Limb (tissue), 2 donors: ENCODE data around the gene SPOP.
"Not testable (repeated sequence)": the region's sequence is repeated elsewhere in the genome, so short reads cannot be mapped to it uniquely, and the experiment has no call there.

Source experiments
- DNase-seq, 2 donors: peaks; one replicate each; pipeline ENCODE4 v3.0.0-alpha.2; 2016; ENCODE audit errors: extremely low spot score in 2 of 2

SPOP gene

GRCh38 chr17:49572806-49573420 lies 105.0 kb downstream of the SPOP start:
- DNase-seq = no peak

- DNase-seq = no peak
Measured at GRCh38 chr17:49572226-49572625, 105.7 kb downstream of the SPOP start.

DNA sequence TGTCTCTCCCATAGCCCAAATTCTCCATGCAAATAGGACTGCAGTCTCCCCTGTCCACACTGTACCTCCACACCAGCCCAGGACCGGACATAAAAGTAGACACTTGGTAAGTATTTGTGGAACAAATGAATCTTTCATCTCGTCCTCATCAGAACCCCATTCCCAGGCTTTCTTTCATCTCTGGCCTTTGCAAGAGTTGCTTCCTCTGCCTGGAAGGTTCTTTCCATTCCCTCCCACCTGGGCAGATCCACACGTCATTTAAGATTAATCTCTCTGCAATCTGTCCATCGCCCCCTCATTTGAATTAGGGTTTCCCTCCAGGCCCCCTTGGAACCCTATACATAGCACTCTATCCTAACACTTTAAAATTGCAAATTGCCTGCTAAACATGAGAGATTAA lies 106.1 kb downstream of the SPOP start:
- no peak for DNase-seq

- no peak for DNase-seq
Measured at GRCh38 chr17:49571283-49571682, 106.6 kb downstream of the SPOP start.

GRCh38 chr17:49570540-49571242 lies 107.2 kb downstream of the SPOP start:
- no peak for DNase-seq

- DNase-seq = not testable (repeated sequence)
Measured at GRCh38 chr17:49568695-49569047, 109.2 kb downstream of the SPOP start.

DNA sequence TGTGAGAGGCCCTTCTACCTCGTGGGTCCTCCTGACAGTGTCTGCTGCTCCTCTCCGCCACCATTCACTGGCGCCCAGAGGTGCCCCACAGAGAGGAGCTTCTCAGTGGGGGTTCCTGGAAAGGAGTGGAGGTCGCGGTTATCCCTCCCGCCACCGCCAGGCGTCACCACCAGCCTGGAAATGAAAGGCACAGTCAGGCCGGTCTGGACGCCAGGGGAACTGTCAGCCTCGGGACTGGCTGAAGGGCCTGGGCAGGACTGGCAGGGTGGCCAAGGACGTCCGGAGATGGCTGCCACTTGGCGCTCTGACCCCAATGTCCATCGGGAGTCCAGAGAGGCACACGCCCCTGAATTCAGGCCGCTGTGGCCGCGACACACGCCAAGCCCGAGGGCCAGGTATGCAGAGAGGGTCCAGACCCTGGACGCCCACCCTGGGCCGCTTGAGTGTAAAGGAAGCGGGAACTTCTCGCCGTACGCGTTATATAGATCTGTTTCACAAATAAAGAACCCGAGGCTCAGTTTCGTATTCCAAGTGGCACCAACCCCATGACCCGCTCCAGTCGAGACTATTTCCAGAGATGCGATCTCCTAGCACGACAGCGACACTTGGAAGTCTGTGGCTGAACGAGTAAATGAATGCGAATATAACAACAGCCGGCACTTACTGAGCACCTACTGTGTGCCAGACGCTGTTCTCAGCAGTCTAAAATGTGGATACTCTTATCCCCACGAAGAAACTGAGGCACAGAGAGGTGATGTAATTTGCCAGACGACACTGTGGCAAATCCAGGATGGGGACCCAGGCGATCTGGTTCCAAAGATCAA lies 109.8 kb downstream of the SPOP start:
- peak in 1 of 2 donors; percentile 93 for DNase-seq

DNA sequence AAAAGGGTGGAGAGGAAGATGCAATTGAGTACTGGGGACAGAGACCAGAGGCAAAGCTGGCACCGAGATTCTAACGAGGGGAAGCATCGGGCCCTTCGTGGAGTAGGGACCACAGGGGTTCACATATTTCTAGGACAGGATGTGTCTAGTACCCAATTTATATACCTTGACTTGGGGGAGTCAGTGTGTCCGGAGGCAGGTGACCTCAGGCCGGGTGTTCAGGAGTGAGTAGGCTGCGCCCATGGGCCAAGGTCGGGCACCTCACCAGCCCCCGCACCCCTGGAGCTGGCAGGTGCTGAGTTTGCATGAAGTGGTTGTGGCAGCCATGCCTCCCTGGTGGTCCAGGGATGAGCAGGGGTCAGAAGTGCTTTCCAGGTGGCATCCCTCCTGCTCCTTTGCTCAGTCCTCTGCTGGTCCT lies 110.8 kb downstream of the SPOP start:
- no peak for DNase-seq

GRCh38 chr17:49566668-49567071 lies 111.2 kb downstream of the SPOP start:
- no peak for DNase-seq

GRCh38 chr17:49565948-49566491 lies 111.9 kb downstream of the SPOP start:
- no peak for DNase-seq

GRCh38 chr17:49564638-49565037 lies 113.3 kb downstream of the SPOP start:
- DNase-seq = no peak

DNA sequence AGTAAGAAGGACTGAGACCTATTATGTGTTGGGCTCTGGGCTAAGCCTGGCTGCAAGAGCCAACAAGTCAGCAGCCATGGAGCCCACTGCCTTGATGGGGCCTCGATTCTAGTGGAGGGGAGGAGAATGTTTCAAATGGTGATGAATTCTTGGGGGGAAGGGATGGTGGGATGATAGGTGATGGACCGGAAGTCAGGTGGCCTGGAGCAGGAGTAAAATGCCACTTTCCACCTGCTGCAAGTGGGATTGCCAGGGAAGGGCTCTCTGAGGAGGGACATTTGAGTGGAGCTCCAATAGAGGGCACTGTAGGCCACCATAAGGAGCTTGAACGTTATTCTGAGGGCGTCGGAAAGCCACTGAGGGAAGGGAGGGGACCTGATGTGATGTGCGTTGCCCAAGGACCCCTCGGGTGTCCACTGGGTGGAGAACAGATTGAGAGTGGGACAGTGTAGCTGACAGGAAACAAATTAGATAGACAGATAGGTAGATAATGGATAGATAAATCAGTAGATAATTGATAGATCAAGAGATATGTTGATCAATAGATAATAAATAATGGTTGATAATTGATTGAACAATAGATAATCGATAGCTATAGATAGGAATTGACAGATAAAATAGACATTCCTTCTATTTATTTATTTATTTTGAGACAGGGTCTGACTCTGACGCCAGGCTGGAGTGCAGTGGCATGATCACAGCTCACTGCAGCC lies 120.4 kb downstream of the SPOP start:
- DNase-seq = peak in 1 of 2 donors; percentile 50

- peak; percentile 75 to 93 for DNase-seq
Measured at GRCh38 chr17:49556223-49556943, 121.5 kb downstream of the SPOP start.

- DNase-seq = peak in 1 of 2 donors; percentile 38
Measured at GRCh38 chr17:49555495-49556222, 122.2 kb downstream of the SPOP start.

DNA sequence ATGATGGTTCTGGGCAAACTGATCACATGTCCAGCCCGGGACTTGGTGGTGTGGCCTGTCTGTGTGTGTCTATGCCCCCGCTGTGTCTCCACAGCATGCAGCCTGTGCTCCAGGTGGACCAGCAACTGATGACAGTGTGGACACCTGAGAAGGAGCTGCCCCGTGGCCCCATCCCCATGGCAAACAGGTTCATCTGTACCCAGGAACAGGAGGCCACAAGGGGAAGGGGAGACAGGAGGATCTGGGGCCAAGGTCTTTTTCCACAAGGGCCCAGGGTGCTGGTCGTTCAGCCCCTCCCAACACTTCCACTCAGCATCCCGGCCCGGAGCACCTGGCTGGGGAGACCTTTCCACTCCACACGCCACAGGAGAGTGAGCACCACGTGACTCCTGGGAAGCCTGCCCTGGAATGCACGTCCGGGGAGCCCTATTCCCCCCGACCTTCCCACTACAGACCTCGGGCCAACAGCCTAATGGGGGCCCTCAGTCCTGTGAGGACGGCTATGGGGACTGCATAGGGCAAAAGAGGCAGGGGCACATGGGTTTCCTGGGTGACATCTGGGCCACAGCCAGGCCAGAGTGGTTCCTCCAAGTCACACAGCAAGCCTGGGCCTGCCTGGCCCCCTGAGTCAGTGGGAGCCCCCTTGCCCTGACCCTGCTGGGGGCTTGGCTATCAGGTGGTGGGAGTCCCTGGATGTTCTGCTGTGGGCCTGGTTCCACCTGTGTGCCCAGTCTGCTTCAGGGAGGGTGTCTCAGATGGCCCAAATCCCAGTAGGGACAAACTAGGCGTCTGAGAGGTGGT lies 123.0 kb downstream of the SPOP start:
- peak in 1 of 2 donors; percentile 33 for DNase-seq

DNA sequence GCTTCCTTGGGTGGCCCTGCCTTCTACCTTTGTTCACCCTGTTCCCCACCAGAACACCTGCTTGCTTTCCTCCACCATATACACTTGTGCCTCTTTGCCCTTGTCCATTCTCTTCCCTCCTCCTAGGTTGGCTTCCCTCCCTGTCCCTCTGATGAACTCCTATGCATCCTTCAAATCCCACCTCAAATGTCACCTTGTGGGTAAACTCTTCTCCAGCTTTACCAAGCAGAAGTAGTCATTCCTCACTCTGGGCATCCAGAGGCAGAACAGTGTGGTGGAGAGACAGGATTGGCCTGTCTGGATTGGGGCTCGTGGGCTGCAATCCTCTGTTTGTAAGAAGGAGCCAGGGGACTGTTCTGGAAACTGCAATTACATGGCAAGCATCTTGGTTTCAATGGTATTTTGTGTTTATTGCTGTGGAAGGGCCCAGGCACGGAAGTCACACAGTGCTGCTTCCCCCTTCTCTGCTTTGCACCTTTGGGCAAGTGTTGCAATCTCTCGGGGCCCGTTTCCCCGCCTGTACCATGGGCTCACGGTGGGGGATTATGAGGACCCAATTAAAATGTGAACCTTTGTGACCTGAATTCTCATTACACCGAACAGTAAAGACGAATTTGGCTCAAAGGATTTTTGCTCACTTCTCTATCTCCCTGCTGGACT lies 124.1 kb downstream of the SPOP start:
- no peak for DNase-seq

GRCh38 chr17:49552070-49552751 lies 125.7 kb downstream of the SPOP start:
- no peak for DNase-seq
